Tibial nerve (tissue), 4 donors: Measurements from ENCODE around the gene OLFM1. TPM values are rescaled to one million over a fixed set of nuclear protein-coding genes. Genes with fewer than 3 reads are reported as not detected.
A peak's percentile ranks its signal among the peaks of the same experiment; 100 is the strongest.

Experiments used
- DNase-seq, 2 donors: peaks; one replicate each; pipeline ENCODE4 v3.0.0-alpha.2; 2019; ENCODE audit warnings: low spot score in 2 of 2
- H3K27ac ChIP-seq, 4 donors: fragments of 200-600 bp; sonication (generic) in 3 of 4; one replicate each; pipeline ENCODE4 v1.5.1; 2017 to 2019; ENCODE audit warnings: mild to moderate bottlenecking in 1 of 4
- H3K27me3 ChIP-seq, 2 donors: fragments of 200-600 bp; sonication (generic) in 1 of 2; one replicate each; pipeline versions ENCODE4 v1.5.1 to v1.6.0; 2017 to 2019
- H3K36me3 ChIP-seq, 3 donors: fragments of 200-600 bp; sonication (generic); one replicate each; pipeline ENCODE4 v1.5.1; 2018 to 2019
- H3K4me1 ChIP-seq, 4 donors: fragments of 200-600 bp; sonication (generic) in 3 of 4; one replicate each; pipeline ENCODE4 v1.5.1; 2017 to 2019
- H3K4me3 ChIP-seq, 4 donors: fragments of 200-600 bp; sonication (generic) in 3 of 4; one replicate each; pipeline ENCODE4 v1.5.1; 2017 to 2019; ENCODE audit warnings: mild to moderate bottlenecking in 1 of 4, moderate library complexity in 1 of 4
- H3K9me3 ChIP-seq, 4 donors: fragments of 200-600 bp; sonication (generic) in 3 of 4; one replicate each; pipeline ENCODE4 v1.5.1; 2017 to 2019
- EP300 ChIP-seq, 2 donors: sonication (generic); formaldehyde crosslinking; IDR thresholded peaks; one replicate each; pipeline ENCODE4 v1.6.1; 2017; ENCODE audit warnings: antibody characterized with exemption in 2 of 2, mild to moderate bottlenecking in 1 of 2
- POLR2A ChIP-seq, 2 donors: fragments of 450-650 bp; IDR thresholded peaks; one replicate each; pipeline ENCODE4 v1.6.1; 2017; ENCODE audit warnings: antibody characterized with exemption in 2 of 2, mild to moderate bottlenecking in 2 of 2, moderate library complexity in 2 of 2
- WGBS, 2 donors: methylation state at CpG; one replicate each; pipeline ENCODE4 v1.1.5; 2018; 5-methylcytosine and 5-hydroxymethylcytosine counted together
- total RNA-seq, 4 donors: library from RNA; depleted of rRNA; stranded (reverse); fragments of >200 nt; gene quantifications; one replicate each; pipeline ENCODE4 v1.1.0, GENCODE V29; 2016
- TF ChIP-seq, protein P1 (sequence below), 5 experiments: fragments of 200-600 bp in 3 of 5; fragments of 450-650 bp in 2 of 5; sonication (generic) in 3 of 5; IDR thresholded peaks; one replicate each; pipeline ENCODE4 v1.5.1; 2016 to 2019; ENCODE audit warnings: antibody characterized with exemption in 5 of 5, mild to moderate bottlenecking in 3 of 5, moderate library complexity in 2 of 5

OLFM1 gene
- total RNA-seq, 4 donors from 2014 or later, result 30.3 to 63.8 (median 38.3) TPM

DNA sequence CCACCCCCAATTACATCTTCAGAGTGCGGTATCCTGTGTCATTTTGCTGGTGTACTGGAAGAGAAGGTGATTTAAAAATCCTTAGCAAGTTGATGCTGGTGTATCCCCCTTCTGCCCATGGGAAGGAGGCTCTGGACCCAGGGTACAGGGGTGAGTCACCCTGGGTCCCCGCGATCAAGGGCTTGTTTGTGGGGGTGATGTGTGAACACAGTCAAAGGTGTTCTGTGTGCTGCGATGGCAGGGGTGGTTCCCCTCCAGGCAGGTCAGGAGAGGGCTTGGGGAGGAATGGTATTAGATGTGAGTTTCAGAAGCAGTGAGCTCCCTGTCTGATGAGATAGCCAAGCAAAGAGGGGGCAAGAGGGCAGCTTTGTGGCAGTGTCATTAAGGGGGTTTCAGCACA lies 28.9 kb downstream of the OLFM1 start:
- H3K9me3 ChIP-seq, result peaks cover 0 to 9% (median 0%) of the 10 kb centered on the region in 4 donors
- TF ChIP-seq POLR2A (IDR thresholded peaks at IDR 0.05), result no peak
- TF ChIP-seq, protein P1, sequence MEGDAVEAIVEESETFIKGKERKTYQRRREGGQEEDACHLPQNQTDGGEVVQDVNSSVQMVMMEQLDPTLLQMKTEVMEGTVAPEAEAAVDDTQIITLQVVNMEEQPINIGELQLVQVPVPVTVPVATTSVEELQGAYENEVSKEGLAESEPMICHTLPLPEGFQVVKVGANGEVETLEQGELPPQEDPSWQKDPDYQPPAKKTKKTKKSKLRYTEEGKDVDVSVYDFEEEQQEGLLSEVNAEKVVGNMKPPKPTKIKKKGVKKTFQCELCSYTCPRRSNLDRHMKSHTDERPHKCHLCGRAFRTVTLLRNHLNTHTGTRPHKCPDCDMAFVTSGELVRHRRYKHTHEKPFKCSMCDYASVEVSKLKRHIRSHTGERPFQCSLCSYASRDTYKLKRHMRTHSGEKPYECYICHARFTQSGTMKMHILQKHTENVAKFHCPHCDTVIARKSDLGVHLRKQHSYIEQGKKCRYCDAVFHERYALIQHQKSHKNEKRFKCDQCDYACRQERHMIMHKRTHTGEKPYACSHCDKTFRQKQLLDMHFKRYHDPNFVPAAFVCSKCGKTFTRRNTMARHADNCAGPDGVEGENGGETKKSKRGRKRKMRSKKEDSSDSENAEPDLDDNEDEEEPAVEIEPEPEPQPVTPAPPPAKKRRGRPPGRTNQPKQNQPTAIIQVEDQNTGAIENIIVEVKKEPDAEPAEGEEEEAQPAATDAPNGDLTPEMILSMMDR (IDR thresholded peaks at IDR 0.05), result no peak
- no peak for TF ChIP-seq EP300 (IDR thresholded peaks at IDR 0.05)
- H3K27ac ChIP-seq, result peak overlapping the region in 3 of 4 donors; percentile 15 to 53 (median 34)
- no peak overlapping the region for H3K4me3 ChIP-seq
- H3K36me3 ChIP-seq, result peaks cover 0 to 21% (median 0%) of the 10 kb centered on the region in 3 donors
- no peaks in the 10 kb centered on the region for H3K27me3 ChIP-seq
- DNase-seq, result no peak
- H3K4me1 ChIP-seq, result peaks cover 0 to 6% (median 0%) of the 10 kb centered on the region in 4 donors
- 57 to 72% methylated on average over 4 of the region's 4 CpGs for WGBS, 2 donors

DNA sequence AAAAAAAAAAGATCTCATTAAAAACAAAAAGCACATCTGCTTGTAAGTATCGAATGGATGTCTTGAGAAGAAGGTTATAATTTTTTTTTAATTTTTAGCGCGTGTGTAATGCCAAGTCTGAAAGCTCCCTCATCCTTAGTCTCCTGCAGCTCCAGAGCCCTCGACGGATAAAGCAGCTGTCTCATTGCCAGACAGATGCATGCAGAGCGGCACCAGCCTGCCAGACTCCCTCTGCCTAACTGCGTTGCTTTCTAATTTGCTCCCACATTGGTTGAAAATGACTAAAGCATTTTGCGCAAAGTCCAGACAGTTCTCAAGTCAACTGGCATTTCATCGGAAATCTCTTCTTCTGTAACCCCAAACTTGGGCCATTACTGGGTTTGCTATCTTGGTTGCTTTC lies 29.4 kb downstream of the OLFM1 start:
- peaks cover 0 to 6% (median 0%) of the 10 kb centered on the region in 4 donors for H3K4me1 ChIP-seq
- 63 to 71% methylated on average over 9 of the region's 9 CpGs for WGBS, 2 donors
- no peaks in the 10 kb centered on the region for H3K27me3 ChIP-seq
- peaks cover 0 to 9% (median 0%) of the 10 kb centered on the region in 4 donors for H3K9me3 ChIP-seq
- no peak for DNase-seq
- TF ChIP-seq EP300 (IDR thresholded peaks at IDR 0.05), result no peak
- TF ChIP-seq, protein P1 (IDR thresholded peaks at IDR 0.05), result no peak
- TF ChIP-seq POLR2A (IDR thresholded peaks at IDR 0.05), result no peak
- peaks cover 0 to 26% (median 0%) of the 10 kb centered on the region in 3 donors for H3K36me3 ChIP-seq
- H3K27ac ChIP-seq, result peak overlapping the region in 2 of 4 donors; percentile 15 to 34
- no peak overlapping the region for H3K4me3 ChIP-seq

DNA sequence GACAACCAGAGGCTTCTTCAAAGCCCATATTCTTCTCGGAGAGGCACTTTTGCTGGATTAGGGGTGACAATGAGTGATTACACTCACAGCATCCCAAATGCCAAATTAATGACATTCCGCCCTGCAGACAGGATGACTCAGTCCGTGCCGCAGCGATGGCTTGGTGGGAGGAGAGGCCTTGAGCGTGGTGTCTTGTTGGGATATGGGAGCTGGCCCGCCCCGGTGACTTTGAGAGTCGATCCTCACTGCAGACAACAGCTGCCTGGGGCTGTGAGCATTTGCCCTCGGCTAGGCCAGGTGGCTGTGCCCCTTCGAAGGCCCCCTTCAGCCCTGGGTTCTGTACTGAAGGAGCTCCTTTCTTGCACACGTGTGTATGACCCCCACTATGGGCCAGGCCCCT lies 29.8 kb downstream of the OLFM1 start:
- TF ChIP-seq POLR2A (IDR thresholded peaks at IDR 0.05) (no peak), EP300 (IDR thresholded peaks at IDR 0.05) (no peak)
- TF ChIP-seq, protein P1 (IDR thresholded peaks at IDR 0.05), result no peak
- Histone ChIP-seq H3K4me3 (no peak overlapping the region), H3K4me1 (peaks cover 0 to 6% (median 0%) of the 10 kb centered on the region in 4 donors), H3K9me3 (peaks cover 0 to 9% (median 0%) of the 10 kb centered on the region in 4 donors), H3K27ac (peak overlapping the region in 1 of 4 donors; percentile 2), H3K27me3 (no peaks in the 10 kb centered on the region), H3K36me3 (peaks cover 0 to 28% (median 0%) of the 10 kb centered on the region in 3 donors)
- 56 to 67% methylated on average over 10 to 12 of the region's 12 CpGs for WGBS, 2 donors
- DNase-seq, result no peak

DNA sequence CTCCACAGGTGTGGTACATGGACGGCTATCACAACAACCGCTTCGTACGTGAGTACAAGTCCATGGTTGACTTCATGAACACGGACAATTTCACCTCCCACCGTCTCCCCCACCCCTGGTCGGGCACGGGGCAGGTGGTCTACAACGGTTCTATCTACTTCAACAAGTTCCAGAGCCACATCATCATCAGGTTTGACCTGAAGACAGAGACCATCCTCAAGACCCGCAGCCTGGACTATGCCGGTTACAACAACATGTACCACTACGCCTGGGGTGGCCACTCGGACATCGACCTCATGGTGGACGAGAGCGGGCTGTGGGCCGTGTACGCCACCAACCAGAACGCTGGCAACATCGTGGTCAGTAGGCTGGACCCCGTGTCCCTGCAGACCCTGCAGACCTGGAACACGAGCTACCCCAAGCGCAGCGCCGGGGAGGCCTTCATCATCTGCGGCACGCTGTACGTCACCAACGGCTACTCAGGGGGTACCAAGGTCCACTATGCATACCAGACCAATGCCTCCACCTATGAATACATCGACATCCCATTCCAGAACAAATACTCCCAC lies 32.1 kb downstream of the OLFM1 start:
- TF ChIP-seq, protein P1 (IDR thresholded peaks at IDR 0.05), result no peak
- TF ChIP-seq EP300 (IDR thresholded peaks at IDR 0.05) (no peak), POLR2A (IDR thresholded peaks at IDR 0.05) (no peak)
- H3K27ac ChIP-seq, result no peak overlapping the region
- 96% methylated on average over 29 of the region's 30 CpGs for WGBS, 2 donors
- no peaks in the 10 kb centered on the region for H3K27me3 ChIP-seq
- H3K9me3 ChIP-seq, result peaks cover 0 to 9% (median 0%) of the 10 kb centered on the region in 4 donors
- peaks cover 0 to 28% (median 0%) of the 10 kb centered on the region in 3 donors for H3K36me3 ChIP-seq
- DNase-seq, result no peak
- H3K4me1 ChIP-seq, result peaks cover 0 to 3% (median 1%) of the 10 kb centered on the region in 4 donors
- H3K4me3 ChIP-seq, result no peak overlapping the region

DNA sequence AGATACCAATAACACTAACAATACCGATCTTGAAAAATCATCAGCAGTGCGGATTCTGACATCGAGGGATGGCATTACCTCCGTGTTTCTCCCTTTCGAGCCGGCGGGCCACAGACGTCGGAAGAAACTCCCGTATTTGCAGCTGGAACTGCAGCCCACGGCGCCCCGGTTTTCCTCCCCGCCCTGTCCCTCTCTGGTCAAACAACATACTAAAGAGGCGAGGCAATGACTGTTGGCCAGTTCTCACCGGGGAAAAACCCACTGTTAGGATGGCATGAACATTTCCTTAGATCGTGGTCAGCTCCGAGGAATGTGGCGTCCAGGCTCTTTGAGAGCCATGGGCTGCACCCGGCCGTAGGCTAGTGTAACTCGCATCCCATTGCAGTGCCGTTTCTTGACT lies 32.8 kb downstream of the OLFM1 start:
- 94 to 95% methylated on average over 23 of the region's 23 CpGs for WGBS, 2 donors
- H3K4me3 ChIP-seq, result no peak overlapping the region
- TF ChIP-seq POLR2A (IDR thresholded peaks at IDR 0.05) (no peak), EP300 (IDR thresholded peaks at IDR 0.05) (no peak)
- TF ChIP-seq, protein P1 (IDR thresholded peaks at IDR 0.05), result no peak
- H3K27me3 ChIP-seq, result no peaks in the 10 kb centered on the region
- H3K9me3 ChIP-seq, result peaks cover 0 to 9% (median 0%) of the 10 kb centered on the region in 4 donors
- H3K36me3 ChIP-seq, result peaks cover 0 to 28% (median 0%) of the 10 kb centered on the region in 3 donors
- DNase-seq, result no peak
- H3K4me1 ChIP-seq, result peaks cover 0 to 4% (median 2%) of the 10 kb centered on the region in 4 donors
- no peak overlapping the region for H3K27ac ChIP-seq
